PC-9 (cell line): ENCODE measurements around the gene TPRG1L. TPM values are rescaled to one million over a fixed set of nuclear protein-coding genes. Genes with fewer than 3 reads are reported as not detected.

Experiments used
- BruUV-seq: library from RNA; stranded (reverse); fragments of 400-500 nt; replicated peaks from 2 replicates; lab custom pipeline; 2021; lab: Mats Ljungman, UMichigan
- CTCF ChIA-PET: fragments of 300-600 bp; sonication (Branson Sonifier 250); formaldehyde crosslinking; loops from one replicate; lab custom pipeline; 2022; ENCODE audit warnings: antibody characterized with exemption; lab: Charles Lee
- POLR2A ChIA-PET: fragments of 300-600 bp; sonication (Branson Sonifier 250); formaldehyde crosslinking; loops from one replicate; lab custom pipeline; 2022; ENCODE audit warnings: antibody characterized with exemption; ENCODE audit not compliant: unreplicated experiment; lab: Charles Lee
- DNase-seq, 2 experiments: peaks; one replicate each; pipeline versions ENCODE4 v3.0.0 to v3.0.0-alpha.2; 2015 to 2022; ENCODE audit warnings: mixed read lengths in 1 of 2
- H2AFZ ChIP-seq: fragments of 200-600 bp; sonication (generic); 2 replicates; pipeline ENCODE4 v1.8.1; 2017; ENCODE audit warnings: antibody characterized with exemption
- H3F3A ChIP-seq: fragments of 200-600 bp; sonication (generic); 2 replicates; pipeline ENCODE4 v1.8.1; 2017; ENCODE audit warnings: antibody characterized with exemption, mild to moderate bottlenecking, low read depth; ENCODE audit not compliant: insufficient read depth
- H3K27ac ChIP-seq: fragments of 200-600 bp; sonication (generic); 2 replicates; pipeline ENCODE4 v1.6.1; 2016; ENCODE audit warnings: mixed run types
- H3K27me3 ChIP-seq: fragments of 200-600 bp; sonication (generic); 2 replicates; pipeline ENCODE4 v1.6.1; 2016; ENCODE audit warnings: low read depth, mixed run types; ENCODE audit not compliant: insufficient read depth
- H3K36me3 ChIP-seq: fragments of 200-600 bp; sonication (generic); 2 replicates; pipeline ENCODE4 v1.6.1; 2016; ENCODE audit warnings: low read depth, mixed run types
- H3K4me1 ChIP-seq: fragments of 200-600 bp; sonication (generic); replicated peaks from 2 replicates; pipeline ENCODE4 v1.6.1; 2016; ENCODE audit warnings: mixed run types; ENCODE audit not compliant: insufficient read depth
- H3K4me2 ChIP-seq: fragments of 200-600 bp; sonication (generic); 2 replicates; pipeline ENCODE4 v1.6.1; 2017; ENCODE audit warnings: mixed run types
- H3K4me3 ChIP-seq: fragments of 200-600 bp; sonication (generic); 2 replicates; pipeline ENCODE4 v1.6.1; 2016; ENCODE audit warnings: mixed run types
- H3K79me2 ChIP-seq: fragments of 200-600 bp; sonication (generic); 2 replicates; pipeline ENCODE4 v1.6.1; 2017; ENCODE audit warnings: low read depth, mixed run types
- H3K9me2 ChIP-seq: fragments of 200-600 bp; sonication (generic); 2 replicates; pipeline ENCODE4 v1.8.1; 2017; ENCODE audit warnings: mild to moderate bottlenecking; ENCODE audit not compliant: insufficient read depth
- H3K9me3 ChIP-seq: fragments of 200-600 bp; sonication (generic); 2 replicates; pipeline ENCODE4 v1.8.1; 2016; ENCODE audit warnings: low read depth; ENCODE audit not compliant: insufficient read depth
- H4K20me1 ChIP-seq: fragments of 200-600 bp; sonication (generic); 2 replicates; pipeline ENCODE4 v1.8.1; 2017; ENCODE audit not compliant: insufficient read depth
- CTCF ChIP-seq: fragments of 200-600 bp; sonication (generic); conservative IDR thresholded peaks from 2 replicates; pipeline ENCODE4 v1.6.1; 2017; ENCODE audit warnings: mixed run types, antibody characterized with exemption, mild to moderate bottlenecking, moderate library complexity
- EZH2 ChIP-seq: fragments of 200-600 bp; sonication (generic); IDR thresholded peaks from 2 replicates; pipeline ENCODE4 v1.8.0; 2017; ENCODE audit warnings: antibody characterized with exemption, low read depth
- intact Hi-C: fragments of 100-400 bp; cut with micrococcal nuclease; formaldehyde crosslinking; loops from one replicate; pipeline ENCODE4 v1.10.0; 2022; ENCODE audit not compliant: unreplicated experiment
- total RNA-seq: library from RNA; stranded (reverse); gene quantifications from 2 replicates; pipeline ENCODE4 v1.2.3, GENCODE V29; 2021

TPRG1L gene
- total RNA-seq, 1 experiment from 2014 or later, result 41.4 TPM

- BruUV-seq, result no TSS peak
- H3K36me3 ChIP-seq, result no peaks in the 10 kb centered on the region
- ChIA-PET POLR2A (no interaction called here), CTCF (no interaction called here)
- H3K9me3 ChIP-seq, result no peaks in the 10 kb centered on the region
- no peak overlapping the region for H3K4me2 ChIP-seq
- no peaks in the 10 kb centered on the region for H3K9me2 ChIP-seq
- H3K27me3 ChIP-seq, result no peaks in the 10 kb centered on the region
- no peaks in the 10 kb centered on the region for H3K4me1 ChIP-seq
- no peak for DNase-seq
- no peak overlapping the region for H2AFZ ChIP-seq
- H3K4me3 ChIP-seq, result no peak overlapping the region
- TF ChIP-seq CTCF (no peak), EZH2 (no peak)
- no peaks in the 10 kb centered on the region for H3K79me2 ChIP-seq
- 0 out of 2 replicates have a peak, but pooled peaks cover 5% of the 10 kb centered on the region for H4K20me1 ChIP-seq
- intact Hi-C loops, result no loop called here
- H3F3A ChIP-seq, result no peaks in the 10 kb centered on the region
- H3K27ac ChIP-seq, result no peak overlapping the region
Observed at GRCh38 chr1:3593745-3594144, 31.1 kb upstream of the TPRG1L start.

- Histone ChIP-seq H3F3A (no peaks in the 10 kb centered on the region), H3K9me3 (no peaks in the 10 kb centered on the region), H3K27me3 (no peaks in the 10 kb centered on the region), H3K4me1 (no peaks in the 10 kb centered on the region), H3K4me3 (no peak overlapping the region), H4K20me1 (0 out of 2 replicates have a peak, but pooled peaks cover 5% of the 10 kb centered on the region), H3K79me2 (no peaks in the 10 kb centered on the region), H2AFZ (no peak overlapping the region), H3K4me2 (no peak overlapping the region), H3K9me2 (no peaks in the 10 kb centered on the region), H3K36me3 (no peaks in the 10 kb centered on the region), H3K27ac (no peak overlapping the region)
- no peak for DNase-seq
- BruUV-seq, result no TSS peak
- intact Hi-C loops, result no loop called here
- POLR2A ChIA-PET, result no interaction called here
- TF ChIP-seq CTCF (no peak), EZH2 (no peak)
- CTCF ChIA-PET, result no interaction called here
Observed at GRCh38 chr1:3594706-3595377, 30.0 kb upstream of the TPRG1L start.

- no peak for TF ChIP-seq EZH2
- TF ChIP-seq CTCF, result no peak
- intact Hi-C loops, result no loop called here
- no TSS peak for BruUV-seq
- POLR2A ChIA-PET, result no interaction called here
- no peaks in the 10 kb centered on the region for H3K79me2 ChIP-seq
- no peak for DNase-seq
- CTCF ChIA-PET, result no interaction called here
- H2AFZ ChIP-seq, result no peak overlapping the region
- H3K4me2 ChIP-seq, result no peak overlapping the region
- no peaks in the 10 kb centered on the region for H3K9me3 ChIP-seq
- H3K4me3 ChIP-seq, result no peak overlapping the region
- no peaks in the 10 kb centered on the region for H3K27me3 ChIP-seq
- no peaks in the 10 kb centered on the region for H3K9me2 ChIP-seq
- no peak overlapping the region for H3K27ac ChIP-seq
- 0 out of 2 replicates have a peak, but pooled peaks cover 5% of the 10 kb centered on the region for H4K20me1 ChIP-seq
- H3F3A ChIP-seq, result no peaks in the 10 kb centered on the region
- no peaks in the 10 kb centered on the region for H3K36me3 ChIP-seq
- H3K4me1 ChIP-seq, result no peaks in the 10 kb centered on the region
Observed at GRCh38 chr1:3595949-3596348, 28.9 kb upstream of the TPRG1L start.
